A549 treated with RU486 at 1 μM for 4 hours (cell line): Measurements from ENCODE around the gene SRM. TPM values are rescaled to one million over a fixed set of nuclear protein-coding genes. Genes with fewer than 3 reads are reported as not detected.

Experiments
- total RNA-seq: library from RNA; stranded (reverse); fragments of 200-300 nt; extraction: Qiagen RNA extraction; gene quantifications from 5 replicates; pipeline ENCODE4 v1.2.3, GENCODE V29; 2022; ENCODE audit warnings: low read depth

The SRM gene
- total RNA-seq: 134 to 228 TPM (median 214 TPM) in 5 replicates

GRCh38 chr1:11059968-11060830 is at the start of gene SRM:
Gene SRM, minus strand, starts transcription at chr1:11060018. Its CDS starts 75 bp downstream, at chr1:11059943.

GRCh38 chr1:11099310-11100148 is 39.7 kb upstream of the SRM start, which contains the start of gene EXOSC10:
Gene EXOSC10, minus strand, starts transcription at chr1:11099869. Its CDS starts 38 bp downstream, at chr1:11099831.

GRCh38 chr1:11046625-11047365 is 13.0 kb downstream of the SRM start, which contains the start of gene MASP2:
Gene MASP2, minus strand, starts transcription at chr1:11047239. Its CDS starts 32 bp downstream, at chr1:11047207.

GRCh38 chr1:11012260-11013159 is 47.3 kb downstream of the SRM start, which contains the start of gene TARDBP:
Gene TARDBP, plus strand, starts transcription at chr1:11012654. Its CDS starts 1,074 bp downstream, at chr1:11013728.

Other genes starting within 250 kb of the SRM start
- gene TARDBP, start 47.4 kb downstream of the SRM start, total RNA-seq: 148 to 218 TPM (median 193 TPM) in 5 replicates
- gene MASP2, start 12.8 kb downstream of the SRM start, total RNA-seq: 0.08 to 0.30 TPM (median 0.09 TPM) in 5 replicates
- 35.8 to 37.5 TPM (median 36.4 TPM) in 5 replicates for gene EXOSC10, start 39.9 kb upstream of the SRM start, total RNA-seq
- gene ANGPTL7, start 129.3 kb upstream of the SRM start, total RNA-seq: not detected in 5 replicates
- 12.6 to 15.0 TPM (median 13.4 TPM) in 5 replicates for gene MTOR, start 202.5 kb upstream of the SRM start, total RNA-seq
- 13.8 to 16.3 TPM (median 14.6 TPM) in 5 replicates for gene UBIAD1, start 213.2 kb upstream of the SRM start, total RNA-seq